Forelimb muscle (tissue), 1 donor: ENCODE results near the gene ZBED3. TPM values are rescaled to one million over a fixed set of nuclear protein-coding genes. Genes with fewer than 3 reads are reported as not detected.
A peak's percentile ranks its signal among the peaks of the same experiment; 100 is the strongest.
"Not testable (repeated sequence)": the region's sequence is repeated elsewhere in the genome, so short reads cannot be mapped to it uniquely, and the experiment has no call there.

Source experiments
- DNase-seq: peaks from one replicate; pipeline ENCODE4 v3.0.0-alpha.2; 2013; ENCODE audit warnings: low read depth
- polyA plus RNA-seq: library from polyadenylated mRNA; unstranded; fragments of 120-200 nt; gene quantifications from one replicate; pipeline ENCODE4 v1.2.1, GENCODE V29; 2013; ENCODE audit not compliant: insufficient read length

Gene ZBED3
- polyA plus RNA-seq: 7.3 TPM

- peak; percentile 57 for DNase-seq
These were observed at the start of gene ZBED3 for GRCh38 chr5:77086689-77087483. ZBED3 (minus strand) TSS chr5:77087285; CDS start chr5:77077878, 9,407 bp downstream.

GRCh38 chr5:77133061-77133758 is 46.1 kb upstream of the ZBED3 start:
- peak; percentile 22 for DNase-seq

GRCh38 chr5:77131361-77131760 is 44.3 kb upstream of the ZBED3 start:
- DNase-seq: no peak

- DNase-seq: no peak
These were observed 42.4 kb upstream of the ZBED3 start for GRCh38 chr5:77129391-77129990.

- no peak for DNase-seq
These were observed 41.5 kb upstream of the ZBED3 start for GRCh38 chr5:77128411-77129061.

GRCh38 chr5:77123057-77123456 is 36.0 kb upstream of the ZBED3 start:
- DNase-seq: no peak

GRCh38 chr5:77120706-77121105 is 33.6 kb upstream of the ZBED3 start:
- no peak for DNase-seq

GRCh38 chr5:77120086-77120485 is 33.0 kb upstream of the ZBED3 start:
- no peak for DNase-seq

GRCh38 chr5:77117161-77117560 is 30.1 kb upstream of the ZBED3 start:
- DNase-seq: no peak

- not testable (repeated sequence) for DNase-seq
These were observed 19.9 kb upstream of the ZBED3 start for GRCh38 chr5:77107035-77107434.

- DNase-seq: no peak
These were observed 17.7 kb upstream of the ZBED3 start for GRCh38 chr5:77104813-77105212.

GRCh38 chr5:77103457-77103856 is 16.4 kb upstream of the ZBED3 start:
- DNase-seq: no peak

GRCh38 chr5:77102549-77102948 is 15.5 kb upstream of the ZBED3 start:
- DNase-seq: no peak

GRCh38 chr5:77101298-77101697 is 14.2 kb upstream of the ZBED3 start:
- no peak for DNase-seq

GRCh38 chr5:77095189-77095588 is 8.1 kb upstream of the ZBED3 start:
- no peak for DNase-seq

GRCh38 chr5:77087484-77088261 is 588 bp upstream of the ZBED3 start:
- peak; percentile 22 for DNase-seq

GRCh38 chr5:77086368-77086688 is 757 bp downstream of the ZBED3 start:
- peak; percentile 40 for DNase-seq

GRCh38 chr5:77083088-77083487 is 4.0 kb downstream of the ZBED3 start:
- no peak for DNase-seq

GRCh38 chr5:77082280-77082679 is 4.8 kb downstream of the ZBED3 start:
- no peak for DNase-seq

GRCh38 chr5:77080905-77081304 is 6.2 kb downstream of the ZBED3 start:
- no peak for DNase-seq

GRCh38 chr5:77080479-77080878 is 6.6 kb downstream of the ZBED3 start:
- DNase-seq: not testable (repeated sequence)

- no peak for DNase-seq
These were observed 9.3 kb downstream of the ZBED3 start for GRCh38 chr5:77077829-77078176.
